ENCODE measurements around the gene UNC5B. TPM values are rescaled to one million over a fixed set of nuclear protein-coding genes. Genes with fewer than 3 reads are reported as not detected.

UNC5B gene
- total RNA-seq, 1 experiment from 2014 or later = 49.6 TPM

- ATAC-seq = no peak
- Mint-ChIP-seq H3K27me3 (ENCODE audit: low read depth) (no peaks in the 10 kb centered on the region), H3K4me3 (no peak overlapping the region), H3K36me3 (no peaks in the 10 kb centered on the region), H3K4me1 (peaks cover 59% of the 10 kb centered on the region), H3K27ac (peak overlapping the region; percentile 31; the same call in 1 of the 2 replicates), H3K9me3 (no peaks in the 10 kb centered on the region)
- TF ChIP-seq KAT7 (CRISPR knock-in tag; IDR thresholded peaks at IDR 0.05; ENCODE audit: borderline replicate concordance) (no peak), NR1H2 (CRISPR knock-in tag; IDR thresholded peaks at IDR 0.05) (no peak), ZNF138 (CRISPR knock-in tag; conservative IDR thresholded peaks at IDR 0.05) (no peak), NR2C2 (CRISPR knock-in tag; IDR thresholded peaks at IDR 0.05) (no peak), ZNF671 (CRISPR knock-in tag; IDR thresholded peaks at IDR 0.05) (no peak), STAT6 (CRISPR knock-in tag; conservative IDR thresholded peaks at IDR 0.05; ENCODE audit: low read depth) (no peak), MLX (CRISPR knock-in tag; IDR thresholded peaks at IDR 0.05) (no peak)
- ChIA-PET POLR2A (interaction anchor here (1.1 kb wide), 1 partner anchor 16 kb away, joined by 3 read pairs; no protein-coding TSS in a partner anchor), CTCF (interaction anchor here (0.8 to 4.2 kb wide), 5 partner anchors 10 to 292 kb away, joined by 3 to 19 read pairs (median 3); no protein-coding TSS in a partner anchor)
- no peak for DNase-seq (ENCODE audit: low spot score)
These were observed 25.7 kb downstream of the UNC5B start for GRCh38 chr10:71237843-71238623.

GRCh38 chr10:71238626-71239025 lies 26.3 kb downstream of the UNC5B start:
- DNase-seq (ENCODE audit: low spot score) = no peak
- ChIA-PET POLR2A (no interaction called here), CTCF (interaction anchor here (0.8 to 4.2 kb wide), 5 partner anchors 10 to 293 kb away, joined by 3 to 19 read pairs (median 3); no protein-coding TSS in a partner anchor)
- no peak for ATAC-seq
- Mint-ChIP-seq H3K4me1 (peaks cover 53% of the 10 kb centered on the region), H3K36me3 (no peaks in the 10 kb centered on the region), H3K27me3 (ENCODE audit: low read depth) (no peaks in the 10 kb centered on the region), H3K9me3 (no peaks in the 10 kb centered on the region), H3K27ac (no peak overlapping the region), H3K4me3 (no peak overlapping the region)
- TF ChIP-seq ZNF396 (CRISPR knock-in tag; IDR thresholded peaks at IDR 0.05; ENCODE audit: borderline replicate concordance) = no peak
- TF ChIP-seq, protein P1, sequence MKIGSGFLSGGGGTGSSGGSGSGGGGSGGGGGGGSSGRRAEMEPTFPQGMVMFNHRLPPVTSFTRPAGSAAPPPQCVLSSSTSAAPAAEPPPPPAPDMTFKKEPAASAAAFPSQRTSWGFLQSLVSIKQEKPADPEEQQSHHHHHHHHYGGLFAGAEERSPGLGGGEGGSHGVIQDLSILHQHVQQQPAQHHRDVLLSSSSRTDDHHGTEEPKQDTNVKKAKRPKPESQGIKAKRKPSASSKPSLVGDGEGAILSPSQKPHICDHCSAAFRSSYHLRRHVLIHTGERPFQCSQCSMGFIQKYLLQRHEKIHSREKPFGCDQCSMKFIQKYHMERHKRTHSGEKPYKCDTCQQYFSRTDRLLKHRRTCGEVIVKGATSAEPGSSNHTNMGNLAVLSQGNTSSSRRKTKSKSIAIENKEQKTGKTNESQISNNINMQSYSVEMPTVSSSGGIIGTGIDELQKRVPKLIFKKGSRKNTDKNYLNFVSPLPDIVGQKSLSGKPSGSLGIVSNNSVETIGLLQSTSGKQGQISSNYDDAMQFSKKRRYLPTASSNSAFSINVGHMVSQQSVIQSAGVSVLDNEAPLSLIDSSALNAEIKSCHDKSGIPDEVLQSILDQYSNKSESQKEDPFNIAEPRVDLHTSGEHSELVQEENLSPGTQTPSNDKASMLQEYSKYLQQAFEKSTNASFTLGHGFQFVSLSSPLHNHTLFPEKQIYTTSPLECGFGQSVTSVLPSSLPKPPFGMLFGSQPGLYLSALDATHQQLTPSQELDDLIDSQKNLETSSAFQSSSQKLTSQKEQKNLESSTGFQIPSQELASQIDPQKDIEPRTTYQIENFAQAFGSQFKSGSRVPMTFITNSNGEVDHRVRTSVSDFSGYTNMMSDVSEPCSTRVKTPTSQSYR (CRISPR knock-in tag; IDR thresholded peaks at IDR 0.05) = no peak
- TF ChIP-seq HMGA2 (CRISPR knock-in tag; IDR thresholded peaks at IDR 0.05) = no peak
- TF ChIP-seq FOXP1 (CRISPR knock-in tag; IDR thresholded peaks at IDR 0.05; ENCODE audit: borderline replicate concordance) = no peak
- no peak for TF ChIP-seq GTF2I (CRISPR knock-in tag; conservative IDR thresholded peaks at IDR 0.05)
- TF ChIP-seq CBFB (CRISPR knock-in tag; IDR thresholded peaks at IDR 0.05; ENCODE audit: low read depth) = no peak
- no peak for TF ChIP-seq HMGXB4 (CRISPR knock-in tag; IDR thresholded peaks at IDR 0.05)
- TF ChIP-seq TCF7 (CRISPR knock-in tag; IDR thresholded peaks at IDR 0.05; ENCODE audit: low read depth) = no peak
- TF ChIP-seq CREM (CRISPR knock-in tag; IDR thresholded peaks at IDR 0.05) = no peak
- TF ChIP-seq NR2C2 (CRISPR knock-in tag; IDR thresholded peaks at IDR 0.05) = no peak
- TF ChIP-seq MXD4 (CRISPR knock-in tag; IDR thresholded peaks at IDR 0.05; ENCODE audit: borderline replicate concordance) = no peak
- TF ChIP-seq JAZF1 (CRISPR knock-in tag; IDR thresholded peaks at IDR 0.05) = no peak
- no peak for TF ChIP-seq SP1 (CRISPR knock-in tag; conservative IDR thresholded peaks at IDR 0.05)

Measured in WTC11 (cell line).